IMR-90 (cell line): Measurements from ENCODE around the gene ANKFN1. TPM values are rescaled to one million over a fixed set of nuclear protein-coding genes. Genes with fewer than 3 reads are reported as not detected.

Experiments used
- ATAC-seq: fragments of 200-7000 bp; cut with Tn5 transposase; 2 replicates; pipeline ENCODE4 v1.9.1; 2020; ENCODE audit warnings: low read depth, mild to moderate bottlenecking, moderate library complexity
- BruUV-seq: library from RNA; stranded (reverse); fragments of 400-500 nt; replicated peaks from 2 replicates; lab custom pipeline; 2021; lab: Mats Ljungman, UMichigan
- CTCF ChIA-PET: fragments of 300-600 bp; formaldehyde crosslinking; extraction: SDS; loops from one replicate; lab custom pipeline; 2021; ENCODE audit warnings: antibody characterized with exemption; lab: Yijun Ruan, JAX
- POLR2A ChIA-PET: fragments of 300-600 bp; sonication (Branson Sonifier 250); formaldehyde crosslinking; loops from one replicate; lab custom pipeline; 2022; ENCODE audit warnings: antibody characterized with exemption; ENCODE audit not compliant: unreplicated experiment; lab: Charles Lee
- DNase-seq: peaks from one replicate; pipeline ENCODE4 v3.0.0; 2013
- H2AFZ ChIP-seq: replicated peaks from 2 replicates; pipeline ENCODE3; 2013; ENCODE audit warnings: low read length, mild to moderate bottlenecking; ENCODE audit not compliant: poor library complexity
- H2AK5ac ChIP-seq: 2 replicates; pipeline ENCODE4 v1.6.1; 2013; ENCODE audit warnings: low read depth, low read length, inconsistent platforms
- H2AK9ac ChIP-seq: replicated peaks from 2 replicates; pipeline ENCODE3; 2013; ENCODE audit warnings: mild to moderate bottlenecking, low read depth, low read length, moderate library complexity; ENCODE audit not compliant: poor library complexity
- H2BK120ac ChIP-seq: 2 replicates; pipeline ENCODE4 v1.6.1; 2013; ENCODE audit warnings: low read depth, low read length, inconsistent platforms
- H2BK15ac ChIP-seq: 3 replicates; pipeline ENCODE4 v1.6.1; 2013; ENCODE audit warnings: low read depth, low read length, inconsistent platforms
- H2BK20ac ChIP-seq: 2 replicates; pipeline ENCODE4 v1.6.1; 2013; ENCODE audit warnings: low read depth, mild to moderate bottlenecking, inconsistent platforms, low read length, moderate library complexity
- H2BK5ac ChIP-seq: 2 replicates; pipeline ENCODE4 v1.6.1; 2013; ENCODE audit warnings: mild to moderate bottlenecking, low read depth, low read length, inconsistent platforms; ENCODE audit not compliant: poor library complexity, severe bottlenecking
- H3K14ac ChIP-seq: replicated peaks from 2 replicates; pipeline ENCODE4 v1.6.1; 2013; ENCODE audit warnings: low read depth, low read length, inconsistent platforms
- H3K18ac ChIP-seq: 2 replicates; pipeline ENCODE4 v1.6.1; 2013; ENCODE audit warnings: low read depth, low read length, control low read depth
- H3K23ac ChIP-seq: 2 replicates; pipeline ENCODE4 v1.6.1; 2013; ENCODE audit warnings: low read depth, low read length, inconsistent platforms
- H3K27ac ChIP-seq: 2 replicates; pipeline ENCODE4 v1.5.1; 2013; ENCODE audit warnings: mild to moderate bottlenecking, control low read depth, low read length; ENCODE audit not compliant: insufficient read depth
- H3K27me3 ChIP-seq: 2 replicates; pipeline ENCODE4 v1.6.1; 2013; ENCODE audit warnings: low read length; ENCODE audit not compliant: control insufficient read depth, insufficient read depth
- H3K36me3 ChIP-seq: 2 replicates; pipeline ENCODE4 v1.6.1; 2013; ENCODE audit warnings: low read length, mixed read lengths; ENCODE audit not compliant: control insufficient read depth, insufficient read depth
- H3K4ac ChIP-seq: 2 replicates; pipeline ENCODE4 v1.6.1; 2013; ENCODE audit warnings: low read depth, low read length, inconsistent platforms
- H3K4me1 ChIP-seq: 2 replicates; pipeline ENCODE4 v1.6.1; 2013; ENCODE audit warnings: low read length, mixed read lengths; ENCODE audit not compliant: control insufficient read depth, insufficient read depth
- H3K4me2 ChIP-seq: 2 replicates; pipeline ENCODE4 v1.6.1; 2013; ENCODE audit warnings: low read depth, mild to moderate bottlenecking, control low read depth, low read length, moderate library complexity
- H3K4me3 ChIP-seq: 2 replicates; pipeline ENCODE4 v1.5.1; 2013; ENCODE audit warnings: low read depth, mild to moderate bottlenecking, control low read depth, low read length, moderate library complexity; ENCODE audit not compliant: insufficient read depth
- H3K56ac ChIP-seq: 2 replicates; pipeline ENCODE4 v1.6.1; 2013; ENCODE audit warnings: low read length, inconsistent platforms; ENCODE audit not compliant: insufficient read depth; ENCODE audit errors: extremely low read depth
- H3K79me1 ChIP-seq, 2 experiments: 2 replicates each; pipeline ENCODE4 v1.6.1; 2013; ENCODE audit warnings: low read length in 2 of 2, inconsistent platforms in 1 of 2, low read depth in 1 of 2
- H3K9ac ChIP-seq: 2 replicates; pipeline ENCODE4 v1.6.1; 2013; ENCODE audit warnings: low read depth, low read length, control low read depth
- H3K9me1 ChIP-seq: 2 replicates; pipeline ENCODE4 v1.6.1; 2013; ENCODE audit warnings: low read length, inconsistent platforms; ENCODE audit not compliant: insufficient read depth
- H3K9me3 ChIP-seq: 2 replicates; pipeline ENCODE4 v1.6.1; 2013; ENCODE audit warnings: low read length; ENCODE audit not compliant: control insufficient read depth, insufficient read depth
- H4K20me1 ChIP-seq: 2 replicates; pipeline ENCODE4 v1.6.1; 2013; ENCODE audit warnings: low read length, inconsistent platforms; ENCODE audit not compliant: insufficient read depth
- H4K5ac ChIP-seq: 2 replicates; pipeline ENCODE4 v1.6.1; 2013; ENCODE audit warnings: mild to moderate bottlenecking, low read depth, low read length, control low read depth
- H4K8ac ChIP-seq, 2 experiments: 2 replicates each; pipeline ENCODE4 v1.6.1; 2013; ENCODE audit warnings: low read depth in 2 of 2, low read length in 2 of 2, control low read depth in 1 of 2, inconsistent platforms in 1 of 2
- H4K91ac ChIP-seq: 2 replicates; pipeline ENCODE4 v1.6.1; 2013; ENCODE audit warnings: low read depth, low read length, inconsistent platforms; ENCODE audit not compliant: insufficient read depth
- BHLHE40 ChIP-seq: fragments of 150-350 bp; IDR thresholded peaks from 2 replicates; pipeline ENCODE4 v1.6.1; 2016; ENCODE audit warnings: mild to moderate bottlenecking, low read depth, low read length
- CEBPB ChIP-seq: IDR thresholded peaks from 2 replicates; pipeline ENCODE4 v1.6.1; 2012; ENCODE audit warnings: low read depth, low read length, improper control_type of control experiment
- CHD1 ChIP-seq: IDR thresholded peaks from 2 replicates; pipeline ENCODE4 v1.6.1; 2012; ENCODE audit warnings: low read depth, low read length, improper control_type of control experiment
- FOS ChIP-seq: fragments of 150-350 bp; IDR thresholded peaks from 2 replicates; pipeline ENCODE4 v1.6.1; 2016; ENCODE audit warnings: low read depth, low read length
- MAFK ChIP-seq: IDR thresholded peaks from 2 replicates; pipeline ENCODE4 v1.6.1; 2012; ENCODE audit warnings: low read depth, low read length, improper control_type of control experiment
- MAZ ChIP-seq: IDR thresholded peaks from 2 replicates; pipeline ENCODE4 v1.6.1; 2012; ENCODE audit warnings: low read depth, mild to moderate bottlenecking, low read length, improper control_type of control experiment, moderate library complexity, borderline replicate concordance
- MXI1 ChIP-seq: IDR thresholded peaks from 2 replicates; pipeline ENCODE4 v1.6.1; 2012; ENCODE audit warnings: low read depth, mild to moderate bottlenecking, low read length, moderate library complexity, borderline replicate concordance
- NFE2L2 ChIP-seq: fragments of 150-350 bp; IDR thresholded peaks from 2 replicates; pipeline ENCODE4 v1.6.1; 2016; ENCODE audit warnings: low read depth, mild to moderate bottlenecking, low read length
- POLR2A ChIP-seq: IDR thresholded peaks from 2 replicates; pipeline ENCODE4 v1.6.1; 2012; ENCODE audit warnings: mild to moderate bottlenecking, low read depth, low read length
- RAD21 ChIP-seq: IDR thresholded peaks from 2 replicates; pipeline ENCODE4 v1.6.1; 2012; ENCODE audit warnings: low read length, improper control_type of control experiment
- RCOR1 ChIP-seq: IDR thresholded peaks from 2 replicates; pipeline ENCODE4 v1.6.1; 2012; ENCODE audit warnings: mild to moderate bottlenecking, low read length, improper control_type of control experiment; ENCODE audit not compliant: insufficient replicate concordance
- RFX5 ChIP-seq: IDR thresholded peaks from 2 replicates; pipeline ENCODE4 v1.8.0; 2012; ENCODE audit warnings: low read depth, mild to moderate bottlenecking, low read length, moderate library complexity
- SMC3 ChIP-seq: fragments of 150-350 bp; IDR thresholded peaks from 2 replicates; pipeline ENCODE4 v1.6.1; 2016; ENCODE audit warnings: low read depth, mild to moderate bottlenecking, antibody characterized with exemption, low read length, moderate library complexity
- WGBS, 2 experiments: methylation state at CpG; one replicate each; pipeline versions ENCODE4 v1.1.5 to v1.1.7; 2013; ENCODE audit warnings: missing lambda C conversion rate in 2 of 2; ENCODE audit not compliant: insufficient read length in 1 of 2; ENCODE audit errors: extremely low coverage in 2 of 2; 5-methylcytosine and 5-hydroxymethylcytosine counted together
- dilution Hi-C: fragments of 300-500 bp; cut with HindIII; formaldehyde crosslinking; loops from one replicate; pipeline ENCODE4 v1.14.3; 2018; ENCODE audit warnings: low sequenced_read_pairs; ENCODE audit not compliant: unreplicated experiment
- in situ Hi-C: fragments of 300-500 bp; cut with MboI; formaldehyde crosslinking; loops from 3 replicates; pipeline ENCODE4 v1.14.3; 2019; ENCODE audit warnings: low sequenced_read_pairs, inconsistent platforms, mixed read lengths
- intact Hi-C: fragments of 100-400 bp; cut with micrococcal nuclease; formaldehyde crosslinking; loops from 2 replicates; pipeline ENCODE4 v1.10.0; 2022
- polyA plus RNA-seq, 3 experiments: library from polyadenylated mRNA; depleted of rRNA; stranded (reverse); fragments of >200 nt; gene quantifications; 2 replicates each; pipeline ENCODE4 v1.2.3, GENCODE V29; 2012; ENCODE audit warnings: low replicate concordance in 1 of 3
- total RNA-seq: library from RNA; depleted of rRNA; stranded (reverse); fragments of >200 nt; gene quantifications from 2 replicates; pipeline ENCODE4 v1.2.3, GENCODE V29; 2012
- TF ChIP-seq, protein P1 (sequence below): conservative IDR thresholded peaks from 2 replicates; pipeline ENCODE4 v1.5.1; 2012; ENCODE audit warnings: mild to moderate bottlenecking, low read depth, low read length, improper control_type of control experiment
- TF ChIP-seq, protein P2 (sequence below): fragments of 150-350 bp; IDR thresholded peaks from 2 replicates; pipeline ENCODE4 v1.6.1; 2016; ENCODE audit warnings: low read depth, mild to moderate bottlenecking, low read length, moderate library complexity, borderline replicate concordance
- TF ChIP-seq, protein P3 (sequence below): fragments of 150-350 bp; IDR thresholded peaks from 2 replicates; pipeline ENCODE4 v1.6.1; 2017; ENCODE audit warnings: mild to moderate bottlenecking, antibody characterized with exemption, low read length, low read depth

ANKFN1 gene
- total and polyA plus RNA-seq, 2 of the 4 experiments (the other 2 are of a cell fraction): not detected

DNA sequence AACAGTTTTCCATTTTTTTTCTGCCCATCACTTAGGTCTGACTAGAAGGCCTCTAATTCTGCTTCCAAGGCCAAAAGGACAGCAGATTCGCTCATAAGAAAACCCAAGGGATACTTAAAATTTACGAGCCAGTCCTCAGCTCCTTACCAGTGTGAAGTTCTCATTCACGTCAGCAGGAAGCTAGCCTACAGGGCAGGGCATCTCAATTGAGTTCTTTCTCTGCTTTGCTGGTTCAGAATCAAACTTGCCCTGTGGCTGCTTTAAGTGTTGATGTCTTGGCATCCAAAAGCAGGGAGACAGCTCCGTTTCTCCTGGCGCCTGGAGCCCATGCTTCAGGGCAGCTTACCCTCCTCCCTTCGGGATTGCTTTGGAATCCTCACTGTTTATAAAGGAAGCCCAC lies 136.0 kb downstream of the ANKFN1 start:
- peaks cover 7% of the 10 kb centered on the region for H3K4me1 ChIP-seq
- no peak overlapping the region for H3K27ac ChIP-seq
- peak overlapping the region; percentile 15; the same call in 1 of the 2 replicates for H3K23ac ChIP-seq
- H3K36me3 ChIP-seq: no peaks in the 10 kb centered on the region
- dilution Hi-C loops (no loop called here), in situ Hi-C loops (no loop called here), intact Hi-C loops (no loop called here)
- no peaks in the 10 kb centered on the region for H3K27me3 ChIP-seq
- H2BK5ac ChIP-seq: no peak overlapping the region
- H3K4me2 ChIP-seq: no peak overlapping the region
- no peak overlapping the region for H3K9ac ChIP-seq
- no peak for DNase-seq
- POLR2A ChIA-PET: no interaction called here
- ATAC-seq: no peak
- no peaks in the 10 kb centered on the region; the same call in 1 of the 2 replicates for H3K9me1 ChIP-seq
- H3K14ac ChIP-seq: no peak overlapping the region
- H3K56ac ChIP-seq: no peak overlapping the region
- WGBS, 2 experiments: 80% methylated on average over 1 of the region's 6 CpGs; no CpG with 5 or more reads in 1 of the 2 experiments
- TF ChIP-seq, protein P1, sequence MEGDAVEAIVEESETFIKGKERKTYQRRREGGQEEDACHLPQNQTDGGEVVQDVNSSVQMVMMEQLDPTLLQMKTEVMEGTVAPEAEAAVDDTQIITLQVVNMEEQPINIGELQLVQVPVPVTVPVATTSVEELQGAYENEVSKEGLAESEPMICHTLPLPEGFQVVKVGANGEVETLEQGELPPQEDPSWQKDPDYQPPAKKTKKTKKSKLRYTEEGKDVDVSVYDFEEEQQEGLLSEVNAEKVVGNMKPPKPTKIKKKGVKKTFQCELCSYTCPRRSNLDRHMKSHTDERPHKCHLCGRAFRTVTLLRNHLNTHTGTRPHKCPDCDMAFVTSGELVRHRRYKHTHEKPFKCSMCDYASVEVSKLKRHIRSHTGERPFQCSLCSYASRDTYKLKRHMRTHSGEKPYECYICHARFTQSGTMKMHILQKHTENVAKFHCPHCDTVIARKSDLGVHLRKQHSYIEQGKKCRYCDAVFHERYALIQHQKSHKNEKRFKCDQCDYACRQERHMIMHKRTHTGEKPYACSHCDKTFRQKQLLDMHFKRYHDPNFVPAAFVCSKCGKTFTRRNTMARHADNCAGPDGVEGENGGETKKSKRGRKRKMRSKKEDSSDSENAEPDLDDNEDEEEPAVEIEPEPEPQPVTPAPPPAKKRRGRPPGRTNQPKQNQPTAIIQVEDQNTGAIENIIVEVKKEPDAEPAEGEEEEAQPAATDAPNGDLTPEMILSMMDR: no peak
- TF ChIP-seq POLR2A: no peak
- TF ChIP-seq MAZ: no peak
- TF ChIP-seq RCOR1: no peak
- TF ChIP-seq FOS: no peak
- no peak for TF ChIP-seq MAFK
- TF ChIP-seq, protein P2, sequence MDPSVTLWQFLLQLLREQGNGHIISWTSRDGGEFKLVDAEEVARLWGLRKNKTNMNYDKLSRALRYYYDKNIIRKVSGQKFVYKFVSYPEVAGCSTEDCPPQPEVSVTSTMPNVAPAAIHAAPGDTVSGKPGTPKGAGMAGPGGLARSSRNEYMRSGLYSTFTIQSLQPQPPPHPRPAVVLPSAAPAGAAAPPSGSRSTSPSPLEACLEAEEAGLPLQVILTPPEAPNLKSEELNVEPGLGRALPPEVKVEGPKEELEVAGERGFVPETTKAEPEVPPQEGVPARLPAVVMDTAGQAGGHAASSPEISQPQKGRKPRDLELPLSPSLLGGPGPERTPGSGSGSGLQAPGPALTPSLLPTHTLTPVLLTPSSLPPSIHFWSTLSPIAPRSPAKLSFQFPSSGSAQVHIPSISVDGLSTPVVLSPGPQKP: no peak
- no peak for TF ChIP-seq MXI1
- TF ChIP-seq, protein P3, sequence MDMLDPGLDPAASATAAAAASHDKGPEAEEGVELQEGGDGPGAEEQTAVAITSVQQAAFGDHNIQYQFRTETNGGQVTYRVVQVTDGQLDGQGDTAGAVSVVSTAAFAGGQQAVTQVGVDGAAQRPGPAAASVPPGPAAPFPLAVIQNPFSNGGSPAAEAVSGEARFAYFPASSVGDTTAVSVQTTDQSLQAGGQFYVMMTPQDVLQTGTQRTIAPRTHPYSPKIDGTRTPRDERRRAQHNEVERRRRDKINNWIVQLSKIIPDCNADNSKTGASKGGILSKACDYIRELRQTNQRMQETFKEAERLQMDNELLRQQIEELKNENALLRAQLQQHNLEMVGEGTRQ: no peak
- no peak for TF ChIP-seq CEBPB
- TF ChIP-seq BHLHE40: no peak
- TF ChIP-seq NFE2L2: no peak
- no peak for TF ChIP-seq RAD21
- no peak for TF ChIP-seq SMC3
- no peak for TF ChIP-seq RFX5
- TF ChIP-seq CHD1: no peak
- no peaks in the 10 kb centered on the region for H3K79me1 ChIP-seq
- H3K18ac ChIP-seq: peak overlapping the region; percentile 89; the same call in 1 of the 2 replicates
- H3K9me3 ChIP-seq: no peaks in the 10 kb centered on the region
- H2AK5ac ChIP-seq: no peak overlapping the region
- peak overlapping the region in 1 of 2 experiments; percentile 9; a peak in 1 of 4 replicates for H4K8ac ChIP-seq
- peak overlapping the region; percentile 35; the same call in 1 of the 2 replicates for H4K5ac ChIP-seq
- CTCF ChIA-PET: no interaction called here
- H4K91ac ChIP-seq: peak overlapping the region; percentile 27; the same call in 1 of the 2 replicates
- H3K4ac ChIP-seq: no peak overlapping the region; the same call in 1 of the 2 replicates
- peak overlapping the region; percentile 17 for H2AK9ac ChIP-seq
- H4K20me1 ChIP-seq: no peaks in the 10 kb centered on the region
- BruUV-seq: no TSS peak
- H2BK15ac ChIP-seq: peak overlapping the region; percentile 71; the same call in 1 of the 3 replicates
- H2BK120ac ChIP-seq: 0 out of 2 replicates have a peak overlapping the region, but pooled peaks have one; percentile 33
- H3K4me3 ChIP-seq: no peak overlapping the region
- H2BK20ac ChIP-seq: no peak overlapping the region; the same call in 1 of the 2 replicates
- H2AFZ ChIP-seq: peak overlapping the region; percentile 35
